Spinal cord (tissue), 10 donors: ENCODE measurements around the gene MT2A. TPM values are rescaled to one million over a fixed set of nuclear protein-coding genes. Genes with fewer than 3 reads are reported as not detected.

Experiments
- DNase-seq, 6 donors: peaks; one replicate each; pipeline versions ENCODE4 v3.0.0 to v3.0.0-alpha.2; 2013 to 2015; ENCODE audit warnings: low spot score in 6 of 6, low read depth in 4 of 6
- H3K27ac ChIP-seq: one replicate; pipeline ENCODE4 v1.5.1; 2013; ENCODE audit warnings: low read depth, low read length, control low read depth
- H3K27me3 ChIP-seq: one replicate; pipeline ENCODE4 v1.6.1; 2013; ENCODE audit warnings: low read length; ENCODE audit not compliant: control insufficient read depth, insufficient read depth
- H3K36me3 ChIP-seq: one replicate; pipeline ENCODE4 v1.6.1; 2013; ENCODE audit warnings: low read length; ENCODE audit not compliant: control insufficient read depth, insufficient read depth
- H3K4me1 ChIP-seq: one replicate; pipeline ENCODE4 v1.6.1; 2013; ENCODE audit warnings: low read length; ENCODE audit not compliant: control insufficient read depth, insufficient read depth
- H3K4me3 ChIP-seq: one replicate; pipeline ENCODE4 v1.5.1; 2013; ENCODE audit warnings: low read depth, low read length, control low read depth
- H3K9me3 ChIP-seq: one replicate; pipeline ENCODE4 v1.6.1; 2013; ENCODE audit warnings: low read length; ENCODE audit not compliant: control insufficient read depth, insufficient read depth
- WGBS: methylation state at CpG from one replicate; pipeline ENCODE4 v1.1.5; 2013; ENCODE audit warnings: missing lambda C conversion rate; ENCODE audit not compliant: insufficient coverage; 5-methylcytosine and 5-hydroxymethylcytosine counted together
- polyA plus RNA-seq, 2 donors: library from polyadenylated mRNA; unstranded; fragments of 120-200 nt; gene quantifications; one replicate each; pipeline ENCODE4 v1.2.1, GENCODE V29; 2013; ENCODE audit not compliant: insufficient read length in 2 of 2
- total RNA-seq, 2 donors: library from RNA; depleted of rRNA in 1 of 2; stranded (reverse); fragments of 120-200 nt in 1 of 2; fragments of >200 nt in 1 of 2; gene quantifications; one replicate each; pipeline versions ENCODE4 v1.2.3 to v1.2.4, GENCODE V29; 2013 to 2014
- donor health status: healthy.

MT2A gene
- total and polyA plus RNA-seq, 4 donors = 5.6 to 97.9 (median 43.4) TPM

DNA sequence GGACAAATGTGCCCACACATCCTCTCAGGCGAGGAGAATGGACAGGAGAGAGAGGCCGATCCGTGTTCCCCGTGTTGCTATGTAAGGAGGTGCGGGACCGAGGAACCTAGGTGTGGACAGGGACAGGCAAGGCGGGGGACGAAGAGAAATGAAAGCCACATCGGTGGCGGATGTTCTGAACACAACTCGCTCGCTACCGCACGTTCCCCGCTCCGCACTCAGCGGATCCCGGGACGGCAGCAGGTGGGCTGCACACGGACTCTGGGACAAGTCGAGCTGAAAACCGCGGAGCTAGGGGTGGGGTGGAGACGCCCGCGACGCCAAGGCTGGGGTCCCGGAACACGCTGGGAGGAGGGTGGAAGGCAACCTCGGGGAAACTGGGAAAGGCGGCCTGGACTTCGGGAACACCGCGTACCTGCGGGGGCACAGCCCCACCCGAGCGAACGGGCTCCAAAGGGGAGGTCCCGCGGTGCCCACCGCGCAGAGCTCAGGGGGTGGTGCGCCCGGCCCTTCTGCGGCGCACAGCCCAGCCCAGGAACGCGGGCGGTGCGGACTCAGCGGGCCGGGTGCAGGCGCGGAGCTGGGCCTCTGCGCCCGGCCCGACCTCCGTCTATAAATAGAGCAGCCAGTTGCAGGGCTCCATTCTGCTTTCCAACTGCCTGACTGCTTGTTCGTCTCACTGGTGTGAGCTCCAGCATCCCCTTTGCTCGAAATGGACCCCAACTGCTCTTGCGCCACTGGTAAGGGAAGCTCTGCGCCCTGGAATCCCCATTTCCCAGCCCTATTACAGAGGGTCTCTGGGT lies 17.0 kb downstream of the MT2A start, which contains the start of gene MT1E:
Gene MT1E (plus strand): TSS at position 642 of the 803 bp plus-strand sequence. CDS start 71 bp downstream, at position 713.
- Histone ChIP-seq H3K4me3 (peak within 1 kb of the TSS; percentile 53), H3K9me3 (no peaks in the 10 kb centered on the region), H3K27me3 (peaks cover 21% of the 10 kb centered on the region), H3K4me1 (peaks cover 19% of the 10 kb centered on the region), H3K36me3 (no peaks in the 10 kb centered on the region), H3K27ac (peak within 1 kb of the TSS; percentile 81)
- under 1% methylated on average over 62 of the region's 62 CpGs for WGBS
- peak in 2 of 6 donors; percentile 53 to 74 for DNase-seq

DNA sequence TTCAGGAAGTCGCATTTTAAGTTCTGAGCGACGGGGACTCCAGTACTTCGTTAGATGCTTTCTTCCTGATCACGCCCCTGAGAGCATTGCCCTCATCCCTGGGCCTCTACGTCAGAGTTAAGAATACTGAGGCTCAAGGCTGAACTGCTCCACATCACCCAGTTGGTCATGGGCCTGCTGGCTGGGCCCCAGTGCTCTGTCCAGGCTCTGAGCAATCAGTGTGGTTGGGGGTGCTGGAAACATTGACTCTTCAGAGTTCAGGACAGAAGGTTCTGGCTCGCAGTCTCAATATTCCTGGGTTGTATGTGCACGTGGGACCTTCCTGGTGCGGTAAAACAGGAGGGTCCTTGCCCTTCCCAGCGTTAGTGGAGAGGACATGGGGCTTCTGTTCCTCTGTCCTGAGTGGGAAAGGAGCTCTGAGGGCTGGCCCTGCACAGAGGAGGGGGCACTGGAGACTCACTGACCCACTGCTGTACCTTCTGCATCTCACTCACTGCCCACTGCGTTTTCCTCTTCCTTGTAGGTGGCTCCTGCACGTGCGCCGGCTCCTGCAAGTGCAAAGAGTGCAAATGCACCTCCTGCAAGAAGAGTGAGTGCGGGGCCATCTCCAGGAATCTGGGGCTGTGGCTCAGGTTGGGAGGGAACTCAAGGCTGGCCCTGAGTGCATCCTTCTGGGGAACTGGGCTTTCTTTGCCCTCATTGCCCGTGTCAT lies 17.7 kb downstream of the MT2A start:
- peaks cover 19% of the 10 kb centered on the region for H3K4me1 ChIP-seq
- H3K9me3 ChIP-seq = no peaks in the 10 kb centered on the region
- WGBS = 25% methylated on average over 13 of the region's 16 CpGs
- H3K27me3 ChIP-seq = peaks cover 26% of the 10 kb centered on the region
- H3K27ac ChIP-seq = peak overlapping the region; percentile 81
- no peak for DNase-seq
- no peaks in the 10 kb centered on the region for H3K36me3 ChIP-seq
- H3K4me3 ChIP-seq = peak overlapping the region; percentile 52

DNA sequence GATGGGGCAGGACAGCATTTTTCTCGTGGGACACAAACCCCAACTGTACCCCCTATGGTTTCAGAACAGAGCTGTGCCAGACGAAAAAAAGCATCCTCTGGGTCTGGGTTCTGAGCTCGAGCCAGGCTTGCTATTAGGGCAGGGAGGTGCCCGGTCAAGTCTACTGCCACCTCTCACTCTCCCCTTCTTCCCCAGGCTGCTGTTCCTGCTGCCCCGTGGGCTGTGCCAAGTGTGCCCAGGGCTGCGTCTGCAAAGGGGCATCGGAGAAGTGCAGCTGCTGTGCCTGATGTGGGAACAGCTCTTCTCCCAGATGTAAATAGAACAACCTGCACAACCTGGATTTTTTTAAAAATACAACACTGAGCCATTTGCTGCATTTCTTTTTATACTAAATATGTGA lies 18.3 kb downstream of the MT2A start:
- H3K27ac ChIP-seq = no peak overlapping the region
- WGBS = 75% methylated on average over 3 of the region's 7 CpGs
- H3K4me1 ChIP-seq = peaks cover 19% of the 10 kb centered on the region
- peaks cover 32% of the 10 kb centered on the region for H3K27me3 ChIP-seq
- no peaks in the 10 kb centered on the region for H3K36me3 ChIP-seq
- H3K9me3 ChIP-seq = no peaks in the 10 kb centered on the region
- no peak for DNase-seq
- H3K4me3 ChIP-seq = no peak overlapping the region

DNA sequence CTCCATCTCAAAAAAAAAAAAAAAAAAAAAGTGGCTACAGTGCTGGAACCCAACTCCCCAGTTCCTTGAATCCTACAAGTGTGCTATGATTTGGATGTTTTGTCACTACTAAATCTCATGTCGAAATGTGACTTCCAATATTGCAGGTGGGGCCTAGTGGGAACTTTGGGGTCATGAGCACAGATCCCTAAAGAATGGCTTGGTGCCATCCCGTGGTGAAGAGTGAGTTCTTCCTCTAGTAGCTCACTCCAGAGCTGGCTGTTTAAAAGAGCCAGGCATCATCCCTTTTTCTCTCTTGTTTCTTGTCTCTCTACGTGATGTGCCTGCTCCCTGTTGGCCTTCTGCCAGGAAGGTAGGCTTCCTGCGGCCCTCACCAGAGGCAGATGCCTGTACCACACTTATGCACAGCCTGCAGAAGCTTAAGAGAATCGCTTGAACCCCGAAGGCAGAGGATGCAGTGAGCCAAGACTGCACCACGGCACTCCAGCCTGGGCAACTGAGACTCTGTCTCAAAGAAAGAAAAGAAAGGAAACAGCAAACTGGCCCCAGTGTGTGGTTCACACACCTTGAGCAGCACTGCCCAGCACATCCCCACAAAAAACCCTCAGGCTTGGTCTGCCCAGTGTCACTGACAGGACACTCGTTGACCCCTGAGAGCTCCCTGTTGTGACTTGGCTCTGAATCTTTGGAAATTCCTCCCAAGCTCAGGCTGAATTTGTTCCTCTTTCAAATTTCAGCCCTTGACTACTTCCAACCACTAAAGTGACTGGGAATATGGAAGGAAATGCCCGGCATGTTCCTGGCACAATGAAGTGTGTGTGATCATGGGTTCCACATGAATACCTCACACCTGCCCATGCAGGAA lies 20.3 kb downstream of the MT2A start:
- Histone ChIP-seq H3K36me3 (no peaks in the 10 kb centered on the region), H3K27ac (no peak overlapping the region), H3K4me1 (peaks cover 39% of the 10 kb centered on the region), H3K27me3 (peaks cover 52% of the 10 kb centered on the region), H3K4me3 (no peak overlapping the region), H3K9me3 (no peaks in the 10 kb centered on the region)
- WGBS = 67% methylated on average over 7 of the region's 9 CpGs
- no peak for DNase-seq

DNA sequence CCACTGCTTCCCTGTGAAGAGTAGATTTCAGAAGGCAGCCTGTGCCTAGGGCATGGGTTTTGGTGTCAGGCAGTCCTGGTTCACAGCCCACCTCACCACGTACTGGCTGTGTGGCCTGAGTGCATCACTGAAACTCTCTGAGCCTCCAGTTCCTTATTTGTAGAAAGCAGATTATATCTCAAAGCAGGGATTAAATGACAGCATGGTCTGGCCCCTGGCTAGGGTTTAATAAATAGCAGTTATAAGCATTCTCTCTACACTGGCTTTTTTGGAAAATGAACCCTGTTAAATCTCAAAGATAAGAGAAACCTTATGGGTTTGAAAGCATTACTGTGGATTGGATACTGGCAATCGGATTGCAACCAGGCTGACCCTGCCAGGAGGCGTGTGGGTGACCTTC lies 21.1 kb downstream of the MT2A start:
- no peak for DNase-seq
- Histone ChIP-seq H3K27me3 (peaks cover 60% of the 10 kb centered on the region), H3K36me3 (no peaks in the 10 kb centered on the region), H3K4me1 (peaks cover 40% of the 10 kb centered on the region), H3K27ac (no peak overlapping the region), H3K9me3 (no peaks in the 10 kb centered on the region), H3K4me3 (no peak overlapping the region)
- WGBS = 94% methylated on average over 2 of the region's 3 CpGs

DNA sequence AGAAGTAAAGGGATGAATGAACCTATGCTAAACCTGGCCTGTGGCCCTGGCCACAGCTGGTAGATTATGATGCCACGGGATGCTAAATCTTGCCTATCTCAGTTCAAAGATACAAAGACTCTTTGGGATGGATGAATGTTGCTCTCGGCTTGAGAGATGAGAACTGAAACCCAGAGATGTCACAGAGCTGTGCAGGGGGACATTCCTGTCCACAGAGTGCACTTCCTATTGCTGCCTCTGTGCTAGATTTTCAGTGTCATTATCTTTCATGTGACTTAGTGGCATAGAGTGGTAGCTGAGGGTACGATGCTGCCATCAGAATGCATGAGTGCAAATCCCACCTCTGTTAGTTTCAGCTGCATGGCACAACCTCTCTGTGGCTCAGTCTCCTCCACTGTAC lies 21.8 kb downstream of the MT2A start:
- Histone ChIP-seq H3K4me3 (no peak overlapping the region), H3K36me3 (no peaks in the 10 kb centered on the region), H3K9me3 (no peaks in the 10 kb centered on the region), H3K27ac (no peak overlapping the region), H3K4me1 (peaks cover 42% of the 10 kb centered on the region), H3K27me3 (peaks cover 61% of the 10 kb centered on the region)
- no peak for DNase-seq
- WGBS = 78% methylated on average over 3 of the region's 3 CpGs

DNA sequence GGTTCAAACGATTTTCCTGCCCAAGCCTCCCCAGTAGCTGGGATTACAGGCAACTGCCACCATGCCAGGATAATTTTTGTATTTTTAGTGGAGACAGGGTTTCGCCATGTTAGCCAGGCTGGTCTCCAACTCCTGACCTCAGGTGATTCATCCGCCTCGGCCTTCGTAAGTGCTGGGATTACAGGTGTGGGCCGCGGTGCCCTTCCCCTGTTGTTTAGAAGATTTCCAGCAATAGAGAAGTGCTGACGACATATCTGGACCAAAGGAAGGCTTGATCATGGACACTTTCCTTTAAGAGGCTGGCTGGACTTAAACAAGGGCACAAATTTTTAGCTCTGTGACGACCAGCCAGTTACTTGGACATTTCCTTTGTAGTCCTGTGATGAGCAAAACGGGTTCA lies 22.8 kb downstream of the MT2A start:
- WGBS = 92% methylated on average over 10 of the region's 10 CpGs
- Histone ChIP-seq H3K4me1 (peaks cover 37% of the 10 kb centered on the region), H3K36me3 (no peaks in the 10 kb centered on the region), H3K27me3 (peaks cover 63% of the 10 kb centered on the region), H3K9me3 (no peaks in the 10 kb centered on the region), H3K27ac (no peak overlapping the region), H3K4me3 (no peak overlapping the region)
- DNase-seq = no peak

DNA sequence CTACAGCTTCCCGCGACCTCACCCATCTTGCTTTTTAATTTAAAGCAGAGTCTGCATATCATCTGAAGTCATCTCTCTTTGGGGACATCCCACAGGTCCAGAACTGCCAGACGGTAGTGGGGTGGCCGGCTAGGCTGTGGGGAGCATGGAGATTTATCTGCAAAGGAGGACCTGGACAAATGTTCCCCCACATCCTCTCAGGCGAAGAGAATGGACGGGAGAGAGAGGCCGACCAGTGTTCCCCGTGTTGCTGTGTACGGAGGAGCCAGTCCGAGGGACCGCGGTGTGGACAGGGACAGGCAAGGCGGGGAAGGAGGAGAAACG lies 23.4 kb downstream of the MT2A start:
- Histone ChIP-seq H3K4me1 (peaks cover 32% of the 10 kb centered on the region), H3K27ac (peak overlapping the region; percentile 15), H3K4me3 (peak overlapping the region; percentile 39), H3K9me3 (no peaks in the 10 kb centered on the region), H3K36me3 (no peaks in the 10 kb centered on the region), H3K27me3 (peaks cover 65% of the 10 kb centered on the region)
- WGBS = 8% methylated on average over 11 of the region's 14 CpGs
- no peak for DNase-seq

DNA sequence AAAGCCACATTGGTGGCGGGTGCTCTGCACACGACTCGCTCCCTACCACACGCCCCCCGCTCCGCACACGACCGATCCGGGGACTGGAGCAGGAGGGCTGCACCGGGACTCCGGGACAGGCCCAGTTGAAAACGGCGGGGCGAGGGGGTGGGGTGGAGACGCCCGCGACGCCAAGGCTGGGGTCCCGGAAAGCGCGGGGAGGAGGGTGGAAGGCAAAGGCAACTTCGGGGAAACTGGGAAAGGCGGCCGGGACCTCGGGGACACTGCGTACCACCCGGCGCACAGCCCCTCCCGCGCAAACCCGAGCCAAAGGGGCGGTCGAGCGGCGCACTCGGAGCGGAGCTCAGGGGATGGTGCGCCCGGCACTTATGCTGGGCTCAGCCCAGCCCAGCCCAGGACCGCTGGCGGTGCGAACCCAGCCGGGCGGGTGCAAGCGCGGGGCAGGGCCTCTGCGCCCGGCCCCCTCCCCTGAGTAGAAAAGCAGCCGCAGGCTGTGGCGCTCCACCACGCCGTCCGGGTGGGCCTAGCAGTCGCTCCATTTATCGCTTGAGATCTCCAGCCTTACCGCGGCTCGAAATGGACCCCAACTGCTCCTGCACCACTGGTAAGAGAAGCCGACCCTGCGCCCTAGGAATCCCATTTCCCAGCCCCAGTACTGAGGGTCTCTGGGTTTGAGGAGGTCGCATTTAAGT lies 23.9 kb downstream of the MT2A start, which contains the start of gene MT1M:
Gene MT1M (plus strand): TSS at position 504 of the 692 bp plus-strand sequence. CDS start 73 bp downstream, at position 577.
- peak within 1 kb of the TSS; percentile 15 for H3K27ac ChIP-seq
- no peaks in the 10 kb centered on the region for H3K9me3 ChIP-seq
- H3K27me3 ChIP-seq = peaks cover 69% of the 10 kb centered on the region
- peaks cover 32% of the 10 kb centered on the region for H3K4me1 ChIP-seq
- H3K4me3 ChIP-seq = peak within 1 kb of the TSS; percentile 39
- peak in 2 of 6 donors; percentile 41 to 71 for DNase-seq
- H3K36me3 ChIP-seq = no peaks in the 10 kb centered on the region
- WGBS = under 1% methylated on average over 55 of the region's 61 CpGs
